ENCODE measurements around the gene YKT6.
A peak's percentile ranks its signal among the peaks of the same experiment; 100 is the strongest.
"Not testable (repeated sequence)": the region's sequence is repeated elsewhere in the genome, so short reads cannot be mapped to it uniquely, and the experiment has no call there.

The YKT6 gene

DNA sequence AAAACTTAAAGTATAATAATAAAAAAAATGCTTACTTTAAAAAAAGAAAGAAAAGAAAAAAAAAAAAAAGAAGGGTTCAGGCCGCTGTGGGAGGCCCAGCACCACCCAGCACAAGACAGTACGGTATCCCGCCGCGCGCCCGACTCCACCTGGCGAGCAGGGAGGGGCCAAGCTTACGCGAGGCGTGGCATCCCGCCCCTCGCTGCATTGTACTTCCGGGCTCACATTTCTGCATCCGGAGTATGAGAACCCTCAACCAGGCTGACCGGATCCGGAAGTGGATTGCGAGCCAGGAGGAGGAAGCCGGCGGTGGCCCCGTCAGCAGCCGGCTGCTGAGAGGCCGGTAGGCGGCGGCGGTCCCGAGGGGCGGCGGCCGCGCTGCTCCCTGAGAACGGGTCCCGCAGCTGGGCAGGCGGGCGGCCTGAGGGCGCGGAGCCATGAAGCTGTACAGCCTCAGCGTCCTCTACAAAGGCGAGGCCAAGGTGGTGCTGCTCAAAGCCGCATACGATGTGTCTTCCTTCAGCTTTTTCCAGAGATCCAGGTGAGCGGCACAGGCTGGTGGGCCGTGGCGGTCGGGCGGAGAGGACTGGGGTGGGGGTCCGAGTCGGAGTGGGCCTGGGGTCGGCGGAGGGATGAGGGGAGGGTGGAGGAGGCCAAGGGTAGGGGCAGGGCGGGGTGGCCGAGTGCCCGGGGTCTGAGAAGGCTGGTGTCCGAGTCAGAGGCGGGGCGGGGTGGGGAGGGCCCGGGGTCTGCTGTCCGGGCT is at the start of gene YKT6:
TSS of gene YKT6 (plus strand) at position 280 of the 763 bp plus-strand sequence. CDS start at position 438, 158 bp downstream.
- peak; percentile 94 for DNase-seq

GRCh38 chr7:44151956-44152355 is 48.8 kb upstream of the YKT6 start:
- DNase-seq: no peak

DNA sequence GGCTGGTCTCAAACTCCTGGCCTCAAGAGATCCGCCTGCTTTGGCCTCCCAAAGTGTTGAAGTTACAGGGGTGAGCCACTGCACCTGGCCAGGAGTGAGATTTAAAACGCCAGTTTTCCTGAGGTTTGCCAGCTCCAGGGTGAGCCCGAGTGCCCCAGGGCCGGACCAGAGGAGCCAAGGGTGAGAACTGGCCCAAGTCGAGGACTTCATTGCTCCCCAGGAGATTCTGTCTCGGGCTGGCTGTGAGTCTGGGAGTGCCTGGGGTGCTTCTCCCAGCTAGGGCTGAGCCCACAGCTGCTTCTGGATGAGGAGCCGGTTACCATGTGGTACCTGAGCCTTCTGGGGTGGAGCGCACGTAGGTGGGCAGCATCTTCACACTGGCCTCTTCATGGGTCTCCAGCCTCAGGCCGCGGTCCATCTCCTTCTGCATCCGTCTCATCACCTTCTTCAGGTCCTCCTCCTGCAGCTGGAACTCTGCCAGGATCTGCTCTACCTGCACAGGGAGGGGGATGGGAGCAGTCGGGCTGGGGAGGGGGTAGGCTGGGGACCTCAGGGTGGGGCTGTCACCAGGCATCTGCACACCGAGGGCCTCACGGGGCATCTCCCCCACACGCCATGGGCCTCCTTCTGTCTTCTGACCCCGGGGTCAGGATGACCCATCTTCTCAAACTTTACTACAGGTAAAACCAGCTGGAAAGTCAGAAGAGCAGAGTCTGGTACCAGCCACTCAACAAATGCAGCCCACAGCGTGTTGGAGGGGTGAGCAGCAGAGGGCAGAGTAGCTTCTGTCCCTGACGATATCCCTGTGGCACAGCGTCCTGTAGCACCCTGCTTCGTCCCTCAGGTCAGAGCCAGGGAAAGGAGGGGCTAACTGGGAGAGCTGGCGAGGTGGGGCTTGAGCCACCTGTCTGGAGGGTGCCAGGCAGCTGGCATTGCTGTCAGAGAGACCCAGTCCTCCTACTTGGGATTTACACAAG is 47.5 kb upstream of the YKT6 start:
- no peak for DNase-seq

- no peak for DNase-seq
These were observed 46.8 kb upstream of the YKT6 start for GRCh38 chr7:44153948-44154335.

DNA sequence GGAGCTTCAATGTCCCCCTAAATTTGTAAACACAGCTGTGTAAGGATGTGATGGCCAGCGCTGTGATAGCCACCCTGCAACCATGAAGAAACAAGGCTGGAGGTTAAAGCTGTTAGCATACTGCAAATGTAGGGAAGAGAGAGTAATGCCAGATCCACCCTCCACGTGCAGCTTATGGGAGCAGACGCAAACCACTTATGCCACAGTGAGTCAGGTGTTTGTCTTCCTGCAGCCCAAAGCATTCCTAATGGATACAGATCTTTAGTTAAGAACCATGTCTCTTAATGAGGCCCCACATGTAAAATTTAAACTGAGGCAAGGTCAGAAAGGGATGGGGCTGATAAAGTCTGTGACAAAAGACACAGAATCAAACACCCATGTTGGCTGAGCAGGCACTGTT is 46.1 kb upstream of the YKT6 start:
- DNase-seq: no peak

DNA sequence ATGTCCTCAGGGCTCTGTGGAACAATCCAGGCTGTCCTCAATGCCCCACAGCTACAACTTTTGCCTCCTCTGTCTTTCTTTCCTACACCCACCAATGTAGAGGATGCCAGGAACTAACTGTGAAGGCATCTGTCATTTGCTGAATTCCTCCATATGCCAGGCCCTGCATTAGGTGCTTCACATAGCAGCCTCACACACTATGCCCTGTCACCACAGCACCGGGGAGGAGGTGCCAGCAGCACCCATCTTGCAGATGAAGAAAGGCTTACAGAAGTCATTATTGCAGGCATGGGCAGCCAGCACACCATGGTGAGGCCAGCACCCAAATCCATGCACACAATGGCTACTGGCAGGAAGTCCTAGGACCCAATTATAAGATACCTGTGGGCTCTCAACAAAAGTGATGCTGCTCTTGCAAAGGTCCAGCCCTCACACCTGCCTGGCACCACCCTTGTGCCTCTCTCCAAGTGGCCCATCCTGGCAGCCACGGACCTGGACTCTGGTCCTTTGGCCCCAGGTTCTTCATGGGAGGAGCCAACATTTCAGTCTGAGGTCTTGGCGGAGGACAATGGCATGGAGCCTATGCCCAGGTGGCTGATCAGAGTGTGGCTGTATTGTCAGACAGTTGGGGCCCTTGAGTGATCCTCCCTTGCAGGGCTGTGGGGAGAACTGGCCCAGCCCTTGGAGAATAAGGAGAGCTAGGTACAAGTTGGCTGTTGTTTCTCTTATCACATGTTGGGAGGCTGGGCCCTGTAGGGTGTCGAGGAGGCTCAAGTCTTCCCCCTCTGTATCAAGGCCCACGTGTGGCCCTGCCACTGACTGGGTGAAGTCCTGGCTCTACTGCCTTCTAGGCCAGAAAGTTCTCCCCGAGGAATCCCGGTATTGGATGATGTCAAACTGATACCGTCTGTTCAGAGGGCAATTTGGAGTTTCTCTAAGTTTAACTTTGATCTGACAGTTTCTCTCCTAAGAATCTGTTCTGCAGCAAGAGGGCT is 45.3 kb upstream of the YKT6 start:
- DNase-seq: no peak

GRCh38 chr7:44156453-44157010 is 44.2 kb upstream of the YKT6 start:
- no peak for DNase-seq

DNA sequence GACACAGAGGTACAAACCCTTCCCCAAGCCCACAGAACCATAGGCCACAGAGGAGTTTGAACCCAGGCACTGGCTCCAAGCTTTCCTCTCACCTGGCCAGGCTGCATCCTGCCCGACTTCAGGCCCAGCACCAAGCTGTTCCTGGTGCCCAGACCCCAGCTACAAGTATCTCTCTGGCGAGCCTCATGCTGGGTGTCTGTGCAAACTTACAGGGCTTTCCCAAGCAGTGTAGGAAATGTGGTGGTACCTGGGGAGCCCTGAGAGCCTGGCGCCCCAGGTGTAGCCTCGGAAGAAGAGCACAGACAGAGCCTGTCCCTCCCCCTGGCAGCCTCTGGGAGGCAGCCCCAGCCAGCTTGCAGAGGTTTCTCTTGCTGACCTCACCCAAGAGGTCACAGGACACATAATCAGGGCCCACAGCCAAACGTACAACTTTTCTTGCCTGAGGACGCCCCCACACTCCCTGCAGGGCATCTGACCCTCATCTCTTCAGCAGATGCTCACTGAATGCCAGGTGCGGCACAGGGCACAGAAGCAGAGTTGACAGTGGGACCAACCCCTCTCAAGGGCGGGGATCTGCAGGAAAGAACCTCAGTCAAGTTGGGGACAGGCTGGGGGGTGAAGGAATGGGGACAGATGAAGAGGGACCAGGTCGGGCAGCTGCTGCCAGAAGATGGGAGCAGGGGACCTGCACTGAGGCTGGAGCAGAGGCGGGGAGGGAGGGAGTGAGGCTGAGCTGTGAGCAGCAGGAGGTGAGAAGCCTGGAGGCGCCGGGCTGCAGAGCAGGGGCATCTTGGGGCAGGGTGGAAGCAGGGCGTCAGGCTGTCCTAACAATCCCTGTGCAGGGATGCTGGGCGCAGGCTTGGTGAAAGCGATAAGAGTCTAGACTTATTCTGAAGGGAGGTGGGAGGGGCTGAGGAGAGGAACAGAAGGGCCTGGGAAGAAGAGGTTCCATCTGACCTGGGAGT is 43.4 kb upstream of the YKT6 start:
- no peak for DNase-seq

DNA sequence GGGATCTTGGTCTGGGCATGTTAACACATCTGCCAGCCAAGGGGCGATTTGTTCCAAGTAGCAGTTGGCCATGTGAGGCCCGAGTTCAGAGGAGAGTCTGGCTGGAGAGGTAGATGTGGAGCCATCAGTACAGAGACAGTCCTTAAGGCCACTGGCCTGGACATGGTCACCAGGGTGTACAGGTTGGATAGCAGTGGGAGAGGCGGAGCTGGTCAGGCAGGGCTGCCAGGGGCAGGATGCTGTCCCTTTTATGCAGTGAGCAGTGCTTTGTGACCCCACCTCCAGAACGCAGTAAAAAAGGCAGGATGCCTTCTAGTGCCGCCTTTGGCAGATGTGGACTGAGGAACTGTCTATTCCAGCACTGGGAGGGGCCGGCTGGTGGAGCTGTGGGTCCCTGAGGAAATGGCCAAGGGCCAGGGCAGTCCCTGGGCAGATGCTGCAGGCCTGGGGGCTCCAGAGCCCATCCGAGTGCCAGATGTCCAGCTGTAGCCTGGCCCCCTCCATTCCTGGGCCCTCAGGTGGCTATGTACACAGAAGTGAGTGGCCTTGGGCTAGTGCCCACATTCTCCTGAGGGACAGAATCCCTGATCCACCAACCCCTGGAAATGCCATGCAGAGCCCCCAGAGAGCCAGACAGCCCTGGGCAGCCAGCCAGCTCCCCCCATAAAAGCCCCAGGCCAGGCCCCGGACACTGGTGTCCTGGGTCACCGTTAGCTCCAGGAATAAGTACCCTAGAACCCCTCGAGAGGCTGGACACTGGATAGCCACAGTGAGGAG is 42.5 kb upstream of the YKT6 start:
- DNase-seq: no peak

GRCh38 chr7:44158873-44159631 is 41.7 kb upstream of the YKT6 start:
- DNase-seq: no peak

DNA sequence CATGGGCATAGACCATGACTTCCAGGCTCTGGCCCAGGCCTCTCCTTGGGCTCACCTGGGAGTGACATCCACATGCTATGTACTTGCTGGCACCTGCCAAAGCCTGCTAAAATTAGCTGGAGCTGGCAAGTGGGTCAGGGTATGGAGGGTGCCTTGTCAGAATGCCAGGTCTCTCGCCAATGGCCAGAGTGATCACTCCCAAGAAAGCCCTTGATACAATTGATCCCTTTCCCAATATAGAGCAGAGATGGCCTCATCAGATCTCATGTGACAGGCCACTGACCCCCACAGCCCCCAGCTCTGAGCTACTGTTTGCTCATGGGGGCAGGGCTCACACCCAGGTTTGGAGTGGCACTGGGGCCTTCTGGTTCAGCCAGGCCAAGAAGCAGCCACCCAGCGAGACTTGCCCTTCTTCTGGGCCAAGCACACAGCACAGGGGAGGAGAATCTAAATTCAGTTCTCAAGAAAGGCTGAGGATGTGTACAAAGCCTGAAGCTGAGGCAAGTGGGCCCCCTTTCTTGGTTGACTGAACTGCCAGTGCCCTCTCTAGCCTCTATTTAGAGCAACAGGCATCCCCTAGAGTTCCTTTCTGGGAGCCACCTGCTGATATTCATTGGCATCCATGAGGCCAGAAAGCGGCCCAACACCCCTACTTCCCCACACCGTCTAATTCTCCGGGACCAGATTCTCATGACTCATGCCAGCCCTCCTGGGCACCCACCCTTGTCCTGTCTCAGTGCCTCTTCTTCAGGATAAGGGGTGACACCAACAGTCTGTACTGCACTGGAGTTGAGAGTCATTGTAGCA is 40.8 kb upstream of the YKT6 start:
- DNase-seq: no peak

DNA sequence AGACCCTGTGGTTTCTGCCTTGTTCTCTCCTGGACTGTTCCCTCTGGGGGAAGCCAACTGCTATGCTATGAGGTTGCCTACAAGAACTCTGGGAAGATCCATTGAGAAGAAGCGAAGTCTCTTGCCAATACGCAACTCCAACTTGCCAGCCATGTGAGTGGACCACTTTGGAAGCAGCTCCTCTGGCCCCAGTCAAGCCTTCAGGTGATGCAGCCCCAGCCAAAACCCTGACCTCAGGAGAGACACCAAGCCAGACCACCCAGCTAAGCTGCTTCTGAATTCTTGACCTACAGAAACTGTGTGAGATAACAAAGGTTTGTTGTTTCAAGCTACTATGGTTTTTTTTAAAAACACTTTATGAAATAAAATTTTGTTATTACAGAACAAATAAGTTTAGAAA is 39.4 kb upstream of the YKT6 start:
- DNase-seq: no peak

GRCh38 chr7:44162179-44162578 is 38.6 kb upstream of the YKT6 start:
- no peak for DNase-seq

DNA sequence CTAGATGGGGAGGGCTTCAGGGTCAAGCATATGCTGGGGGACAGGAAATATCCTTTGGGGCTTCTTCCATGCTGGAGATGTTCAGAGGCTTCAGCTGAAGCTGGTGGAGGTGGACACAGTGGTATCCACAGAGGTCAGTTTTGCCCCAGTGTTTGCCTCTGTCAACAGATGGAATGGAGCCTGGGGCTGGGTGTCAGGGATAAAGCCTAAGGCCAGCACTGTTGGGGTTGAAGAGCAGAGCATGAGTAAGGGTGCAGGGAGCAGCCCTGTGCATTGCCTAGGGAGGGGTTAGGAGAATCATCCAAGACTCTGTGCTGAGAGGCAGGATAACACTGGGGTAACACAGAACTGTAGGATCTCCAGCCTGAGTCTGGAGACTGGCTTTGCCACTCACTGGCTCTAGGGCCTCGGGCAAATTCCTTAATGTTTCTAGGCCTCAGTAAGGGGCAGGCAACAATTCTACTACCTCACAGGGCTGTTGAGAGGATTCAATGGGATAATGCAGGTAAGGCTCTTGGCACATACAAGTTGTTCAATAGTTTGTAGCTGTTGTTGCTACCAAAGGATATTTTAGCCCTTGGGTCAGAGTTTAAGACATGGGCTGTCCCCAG is 37.9 kb upstream of the YKT6 start:
- DNase-seq: no peak

DNA sequence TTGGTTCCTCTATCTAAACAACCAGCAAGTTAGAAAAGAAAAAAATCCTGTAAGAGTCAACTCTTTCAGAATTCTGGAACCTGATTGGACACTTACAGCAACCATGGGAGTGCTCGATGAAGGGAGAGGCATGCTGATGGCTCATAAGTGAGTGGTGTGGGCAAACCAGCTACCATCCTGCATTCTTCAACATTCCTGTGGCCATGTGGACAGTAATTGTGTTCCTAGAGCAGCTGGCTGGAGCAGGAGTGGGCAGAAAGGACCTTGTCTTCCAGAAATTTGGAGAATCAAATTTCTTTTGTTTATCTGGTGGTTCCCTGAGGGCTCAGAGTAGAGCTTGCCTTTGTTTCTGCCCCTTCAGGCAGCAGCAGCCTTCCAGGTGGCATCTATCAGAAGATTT is 37.2 kb upstream of the YKT6 start:
- no peak for DNase-seq

GRCh38 chr7:44167920-44168319 is 32.9 kb upstream of the YKT6 start:
- no peak for DNase-seq

DNA sequence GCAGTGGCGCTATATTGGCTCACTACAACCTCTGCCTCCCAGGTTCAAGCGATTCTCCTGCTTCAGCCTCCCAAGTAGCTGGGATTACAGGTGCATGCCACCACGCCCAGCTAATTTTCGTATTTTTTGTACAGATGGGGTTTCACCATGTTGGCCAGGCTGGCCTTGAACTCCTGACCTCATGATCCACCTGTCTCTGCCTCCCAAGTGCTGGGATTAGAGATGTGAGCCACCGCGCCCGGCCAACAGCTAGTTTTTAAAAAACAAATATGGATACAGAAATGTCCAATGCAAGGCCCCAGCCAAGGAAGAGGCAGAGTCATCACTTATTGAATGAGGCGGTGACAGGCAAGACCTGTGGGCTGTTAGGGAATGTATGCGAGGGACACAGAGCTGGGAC is 28.9 kb upstream of the YKT6 start:
- DNase-seq: not testable (repeated sequence)

DNA sequence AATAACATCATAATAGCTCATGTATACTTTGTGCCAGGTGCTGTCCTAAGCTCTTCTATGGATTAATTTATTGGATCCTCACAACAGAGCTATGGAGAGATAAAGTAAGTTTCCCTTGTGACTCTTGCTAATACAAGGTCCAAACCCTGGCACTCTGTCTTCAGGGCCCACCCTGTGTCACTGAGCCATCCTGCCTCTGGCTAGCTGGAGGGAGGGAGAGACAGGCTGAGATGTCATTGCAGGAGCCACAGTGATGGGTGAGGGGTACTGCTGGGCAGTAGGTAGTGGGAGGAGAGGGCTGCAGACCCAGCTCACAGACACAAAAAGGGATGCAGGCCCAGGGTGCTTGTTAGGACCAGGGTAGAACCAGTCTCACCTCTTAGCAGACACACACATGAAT is 28.4 kb upstream of the YKT6 start:
- no peak for DNase-seq

Measured in NCI-H1694 treated with DMSO at 0.1 percent for 48 hours (cell line).